HG02678 (cell line): Measurements from ENCODE around the gene MRGPRG.

ENCODE experiments used
- ATAC-seq: cut with Tn5 transposase; IDR thresholded peaks from one replicate; pipeline ENCODE4 v1.9.1; 2021; ENCODE audit warnings: mild to moderate bottlenecking, moderate library complexity; ENCODE audit not compliant: unreplicated experiment

The MRGPRG gene

GRCh38 chr11:3225826-3226750 lies 7.5 kb upstream of the MRGPRG start:
- ATAC-seq: no peak

- ATAC-seq: no peak
These were observed 6.6 kb upstream of the MRGPRG start for GRCh38 chr11:3225159-3225758.

- ATAC-seq: no peak
These were observed 5.9 kb upstream of the MRGPRG start for GRCh38 chr11:3224401-3225057.

- no peak for ATAC-seq
These were observed 5.3 kb upstream of the MRGPRG start for GRCh38 chr11:3223932-3224381.

GRCh38 chr11:3222941-3223915 lies 4.6 kb upstream of the MRGPRG start:
- no peak for ATAC-seq

- ATAC-seq: no peak
These were observed 3.6 kb upstream of the MRGPRG start for GRCh38 chr11:3222003-3222855.

GRCh38 chr11:3221408-3222002 lies 2.9 kb upstream of the MRGPRG start:
- ATAC-seq: no peak

- no peak for ATAC-seq
These were observed 2.2 kb upstream of the MRGPRG start for GRCh38 chr11:3220521-3221407.

GRCh38 chr11:3220101-3220500 lies 1.5 kb upstream of the MRGPRG start:
- no peak for ATAC-seq

GRCh38 chr11:3219281-3219892 lies 774 bp upstream of the MRGPRG start:
- ATAC-seq: no peak

- no peak for ATAC-seq
These were observed 663 bp downstream of the MRGPRG start for GRCh38 chr11:3217818-3218482.

- ATAC-seq: no peak
These were observed 2.5 kb downstream of the MRGPRG start for GRCh38 chr11:3216027-3216525.

GRCh38 chr11:3215346-3216026 lies 3.1 kb downstream of the MRGPRG start:
- no peak for ATAC-seq

GRCh38 chr11:3214420-3214699 lies 4.3 kb downstream of the MRGPRG start:
- no peak for ATAC-seq

GRCh38 chr11:3213659-3214419 lies 4.8 kb downstream of the MRGPRG start:
- no peak for ATAC-seq

- no peak for ATAC-seq
These were observed 10.3 kb downstream of the MRGPRG start for GRCh38 chr11:3208272-3208671.
